Dendritic cell treated with granulocyte-macrophage colony-stimulating factor and Interleukin-4, amounts not matched to agents 40 ng/mL and 50 ng/mL, for 4 days (primary cell): ENCODE results near the gene AURKB.
"Not testable (repeated sequence)": the region's sequence is repeated elsewhere in the genome, so short reads cannot be mapped to it uniquely, and the experiment has no call there.

Experiments used
- H3K27ac Mint-ChIP-seq: one replicate; pipeline ENCODE4 v1.8.0; 2022; ENCODE audit warnings: mild to moderate bottlenecking, mixed read lengths
- H3K27me3 Mint-ChIP-seq: one replicate; pipeline ENCODE4 v1.8.0; 2022; ENCODE audit warnings: mild to moderate bottlenecking, mixed read lengths
- H3K36me3 Mint-ChIP-seq: one replicate; pipeline ENCODE4 v1.8.0; 2022; ENCODE audit warnings: low read depth, mixed read lengths
- H3K4me1 Mint-ChIP-seq: one replicate; pipeline ENCODE4 v1.8.0; 2022; ENCODE audit warnings: low read depth, mixed read lengths
- H3K4me3 Mint-ChIP-seq: one replicate; pipeline ENCODE4 v1.8.0; 2022; ENCODE audit warnings: mild to moderate bottlenecking, moderate library complexity, mixed read lengths
- H3K9me3 Mint-ChIP-seq: one replicate; pipeline ENCODE4 v1.8.0; 2022; ENCODE audit warnings: mixed read lengths
- intact Hi-C: fragments of 100-400 bp; cut with micrococcal nuclease; formaldehyde crosslinking; loops from one replicate; pipeline ENCODE4 v1.15.0; 2022

AURKB gene

GRCh38 chr17:8209907-8210760, at the start of gene AURKB:
Gene AURKB, minus strand, starts transcription at chr17:8210575. Its CDS starts 351 bp downstream, at chr17:8210224.
- peaks cover 28% of the 10 kb centered on the region for H3K4me1 Mint-ChIP-seq
- H3K27me3 Mint-ChIP-seq, result no peaks in the 10 kb centered on the region
- H3K4me3 Mint-ChIP-seq, result peak within 1 kb of the TSS; percentile 94
- intact Hi-C loops, result no loop called here
- peak within 1 kb of the TSS; percentile 98 for H3K27ac Mint-ChIP-seq
- H3K36me3 Mint-ChIP-seq, result peaks cover 16% of the 10 kb centered on the region
- H3K9me3 Mint-ChIP-seq, result no peaks in the 10 kb centered on the region

DNA sequence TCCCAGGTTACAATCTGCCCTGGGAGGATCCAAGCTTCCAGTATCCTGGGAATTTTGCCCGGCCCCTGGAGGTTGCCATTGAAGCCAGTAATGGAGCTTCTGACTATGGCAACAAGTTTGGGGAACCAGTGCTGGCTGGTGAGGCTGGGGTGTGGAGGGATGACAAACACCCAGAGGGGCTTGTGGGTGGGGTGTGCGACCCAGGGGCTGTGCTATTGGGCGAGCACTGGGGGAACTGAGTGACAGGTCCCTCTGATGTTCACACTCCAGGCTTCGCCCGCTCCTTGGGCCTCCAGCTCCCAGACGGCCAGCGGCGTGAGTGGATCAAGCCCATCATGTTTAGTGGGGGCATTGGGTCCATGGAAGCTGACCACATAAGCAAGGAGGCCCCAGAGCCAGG, 47.4 kb upstream of the AURKB start:
- peaks cover 76% of the 10 kb centered on the region for H3K36me3 Mint-ChIP-seq

DNA sequence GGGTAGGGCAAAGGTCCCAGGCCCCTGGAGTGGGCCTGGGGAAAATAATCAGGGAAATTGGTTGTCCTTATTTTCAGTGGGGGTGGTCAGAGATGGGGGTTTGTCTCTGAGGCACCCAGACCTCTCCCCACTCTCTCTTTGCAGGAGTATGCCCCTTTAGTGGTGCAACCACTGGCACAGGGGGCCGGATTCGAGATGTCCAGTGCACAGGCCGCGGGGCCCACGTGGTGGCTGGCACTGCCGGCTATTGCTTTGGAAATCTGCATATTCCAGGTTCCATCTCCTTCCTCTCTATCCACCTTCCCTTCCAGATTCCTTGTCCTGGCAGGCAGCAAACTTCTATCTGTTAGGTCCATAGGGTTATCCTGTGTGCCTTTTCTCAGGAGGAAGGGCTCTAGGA, 46.3 kb upstream of the AURKB start:
- no peak overlapping the region for H3K4me3 Mint-ChIP-seq
- no peak overlapping the region for H3K27ac Mint-ChIP-seq
- H3K36me3 Mint-ChIP-seq, result peaks cover 68% of the 10 kb centered on the region
- H3K4me1 Mint-ChIP-seq, result no peaks in the 10 kb centered on the region
- intact Hi-C loops, result no loop called here
- H3K27me3 Mint-ChIP-seq, result no peaks in the 10 kb centered on the region
- no peaks in the 10 kb centered on the region for H3K9me3 Mint-ChIP-seq

More for the DNA sequence above, 47.4 kb upstream of the AURKB start:
- intact Hi-C loops, result no loop called here
- H3K4me3 Mint-ChIP-seq, result no peak overlapping the region
- no peaks in the 10 kb centered on the region for H3K9me3 Mint-ChIP-seq
- H3K27me3 Mint-ChIP-seq, result no peaks in the 10 kb centered on the region
- no peaks in the 10 kb centered on the region for H3K4me1 Mint-ChIP-seq
- no peak overlapping the region for H3K27ac Mint-ChIP-seq

GRCh38 chr17:8256291-8256690, 45.9 kb upstream of the AURKB start:
- Mint-ChIP-seq H3K27ac (no peak overlapping the region), H3K4me1 (no peaks in the 10 kb centered on the region), H3K4me3 (no peak overlapping the region), H3K36me3 (peaks cover 64% of the 10 kb centered on the region), H3K9me3 (no peaks in the 10 kb centered on the region), H3K27me3 (no peaks in the 10 kb centered on the region)
- intact Hi-C loops, result no loop called here

- H3K4me3 Mint-ChIP-seq, result no peak overlapping the region
- H3K27me3 Mint-ChIP-seq, result no peaks in the 10 kb centered on the region
- no peaks in the 10 kb centered on the region for H3K9me3 Mint-ChIP-seq
- no peak overlapping the region for H3K27ac Mint-ChIP-seq
- peaks cover 57% of the 10 kb centered on the region for H3K36me3 Mint-ChIP-seq
- intact Hi-C loops, result no loop called here
- peaks cover 3% of the 10 kb centered on the region for H3K4me1 Mint-ChIP-seq
Observed at GRCh38 chr17:8255499-8255898, 45.1 kb upstream of the AURKB start.

DNA sequence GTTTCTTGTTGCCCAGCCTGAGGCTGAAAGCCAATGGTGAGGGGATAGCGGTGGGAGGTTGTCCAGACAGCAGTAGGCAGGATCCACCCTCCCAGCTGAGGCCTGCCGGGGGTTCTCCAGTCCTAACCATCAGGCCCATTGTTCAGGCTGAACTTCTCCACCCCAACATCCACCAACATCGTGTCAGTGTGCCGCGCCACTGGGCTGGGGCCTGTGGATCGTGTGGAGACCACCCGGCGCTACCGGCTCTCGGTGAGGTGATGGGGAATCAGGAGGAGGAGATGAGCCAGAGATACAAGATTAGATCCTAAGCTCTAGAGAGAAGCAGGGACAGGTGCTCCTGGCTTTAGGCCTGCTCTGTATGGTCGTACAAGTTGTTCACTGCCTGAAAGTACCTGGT, 44.5 kb upstream of the AURKB start:
- Mint-ChIP-seq H3K27ac (no peak overlapping the region), H3K27me3 (no peaks in the 10 kb centered on the region), H3K4me3 (no peak overlapping the region), H3K4me1 (peaks cover 9% of the 10 kb centered on the region), H3K36me3 (peaks cover 54% of the 10 kb centered on the region), H3K9me3 (no peaks in the 10 kb centered on the region)
- intact Hi-C loops, result no loop called here

- Mint-ChIP-seq H3K9me3 (no peaks in the 10 kb centered on the region), H3K27ac (no peak overlapping the region)
Observed at GRCh38 chr17:8253801-8254200, 43.4 kb upstream of the AURKB start.

DNA sequence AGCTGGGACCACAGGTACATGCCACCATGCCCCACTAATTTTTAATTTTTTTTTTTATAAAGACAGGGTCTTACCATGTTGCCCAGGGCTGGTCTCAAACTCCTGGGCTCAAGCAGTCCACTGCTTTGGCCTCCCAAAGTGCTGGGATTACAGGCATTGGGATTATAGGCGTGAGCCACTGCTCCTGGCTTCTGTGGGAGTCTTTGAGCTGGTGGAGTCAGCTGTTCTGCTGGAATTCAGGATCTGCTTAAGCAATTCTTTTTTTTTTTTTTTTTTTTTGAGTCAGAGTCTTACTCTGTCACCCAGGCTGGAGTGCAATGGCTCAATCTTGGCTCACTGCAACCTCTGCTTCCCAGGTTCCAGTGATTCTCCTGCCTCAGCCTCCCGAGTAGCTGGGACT, 41.0 kb upstream of the AURKB start:
- intact Hi-C loops, H3K27ac Mint-ChIP-seq, H3K4me3 Mint-ChIP-seq, H3K27me3 Mint-ChIP-seq, H3K9me3 Mint-ChIP-seq: not testable (repeated sequence)
- H3K4me1 Mint-ChIP-seq, result peaks cover 17% of the 10 kb centered on the region
- H3K36me3 Mint-ChIP-seq, result peaks cover 39% of the 10 kb centered on the region

More at GRCh38 chr17:8253801-8254200, 43.4 kb upstream of the AURKB start:
- peaks cover 53% of the 10 kb centered on the region for H3K36me3 Mint-ChIP-seq
- intact Hi-C loops, result no loop called here
- no peak overlapping the region for H3K4me3 Mint-ChIP-seq
- no peaks in the 10 kb centered on the region for H3K27me3 Mint-ChIP-seq
- H3K4me1 Mint-ChIP-seq, result peaks cover 15% of the 10 kb centered on the region

DNA sequence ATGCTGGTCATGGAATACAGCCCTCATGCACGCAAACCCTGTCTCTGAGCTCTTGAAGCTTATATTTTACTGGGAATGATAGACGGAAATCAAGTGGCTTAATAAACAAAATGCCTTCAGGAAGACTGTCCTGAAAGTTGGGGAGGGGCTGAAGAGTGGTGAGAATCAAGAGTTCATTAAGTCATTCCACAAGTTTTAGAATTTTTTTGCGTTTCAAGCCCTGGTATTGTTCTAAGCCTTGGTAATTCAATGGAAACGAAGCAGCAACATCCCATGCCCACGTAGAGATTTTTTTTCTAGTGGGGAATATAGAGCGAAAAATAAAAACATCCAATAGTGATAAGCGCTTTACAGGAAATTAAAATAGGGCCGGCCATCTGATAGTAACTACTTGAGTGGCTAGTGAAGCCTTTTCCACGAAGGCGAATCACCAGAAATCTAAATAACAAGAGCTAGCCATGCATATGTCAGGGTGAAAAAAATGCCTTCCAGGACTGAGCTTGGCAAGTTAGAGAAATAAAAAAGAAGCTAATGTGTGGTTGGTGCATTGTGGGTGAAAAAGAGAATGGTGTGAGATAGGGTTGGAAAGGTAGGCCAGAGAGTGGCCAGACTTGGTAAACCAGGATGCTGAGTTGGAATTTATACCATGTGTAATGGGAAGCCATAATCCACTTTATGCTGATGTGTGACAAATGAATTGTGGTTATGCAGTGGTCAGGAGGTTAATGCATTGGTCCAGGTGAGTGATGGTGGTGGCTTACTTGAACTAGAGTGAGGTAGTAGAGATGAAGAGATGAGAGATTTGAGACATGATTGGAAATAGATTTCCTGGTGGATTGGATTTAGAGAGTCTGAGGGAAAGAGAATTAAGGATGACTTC, 39.5 kb upstream of the AURKB start:
- peak overlapping the region; percentile 82 for H3K4me3 Mint-ChIP-seq
- intact Hi-C loops, result loop anchor here (2.0 to 5.0 kb wide), 2 partner anchors 39 to 127 kb away; partner anchors contain the start of genes KRABD2 and RANGRF

DNA sequence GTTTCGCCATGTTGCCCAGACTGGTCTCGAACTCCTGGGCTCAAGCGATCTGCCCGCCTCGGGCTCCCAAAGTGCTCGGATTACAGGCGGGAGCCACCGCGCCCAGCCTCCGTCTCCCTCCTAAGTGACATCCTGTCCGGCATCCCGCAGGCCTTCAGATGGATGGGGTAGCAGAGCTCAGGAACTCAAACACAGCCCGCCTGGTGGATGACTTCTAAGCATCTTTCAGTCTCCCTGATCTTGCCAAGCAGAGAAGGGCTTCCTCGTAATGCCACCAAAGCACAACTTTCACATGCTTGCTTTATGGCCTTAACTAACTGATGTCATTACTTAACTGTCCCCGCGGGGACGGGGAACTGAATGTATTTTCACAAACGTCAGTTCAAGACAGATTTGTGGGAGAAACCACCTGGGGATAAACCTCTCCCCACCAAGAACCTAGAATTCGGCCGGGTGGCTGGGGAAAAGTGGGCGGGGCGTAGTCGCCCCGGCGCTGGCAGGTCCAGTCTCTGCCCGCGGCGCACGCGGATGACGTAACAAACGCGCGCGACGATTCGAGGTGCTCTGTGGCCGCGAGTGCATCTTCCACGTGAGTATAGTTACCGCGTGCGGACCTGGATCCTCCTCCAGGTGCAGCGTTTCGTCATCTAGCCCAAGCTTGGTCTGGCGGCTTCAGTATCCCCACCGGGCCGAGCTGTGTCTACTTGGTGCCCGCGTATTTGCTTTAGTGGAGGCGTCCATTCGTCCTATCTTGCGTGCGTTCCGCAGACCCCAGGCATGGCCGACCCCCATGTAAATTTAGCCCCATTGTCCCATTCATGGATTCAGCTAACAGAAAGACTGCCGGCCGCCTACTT, 38.6 kb upstream of the AURKB start, which contains the start of gene PFAS:
Gene PFAS, plus strand, starts transcription at position 539 of the 857 bp plus-strand sequence. CDS start 4,649 bp downstream, outside the sequence.
- Mint-ChIP-seq H3K4me1 (peaks cover 33% of the 10 kb centered on the region), H3K27ac (peak within 1 kb of the TSS; percentile 99), H3K36me3 (peaks cover 29% of the 10 kb centered on the region), H3K9me3 (no peaks in the 10 kb centered on the region), H3K4me3 (peak within 1 kb of the TSS; percentile 90), H3K27me3 (no peaks in the 10 kb centered on the region)
- intact Hi-C loops, result loop anchor here (2.0 to 5.0 kb wide), 2 partner anchors 40 to 128 kb away; partner anchors contain the start of genes KRABD2 and RANGRF

More for the DNA sequence above, 39.5 kb upstream of the AURKB start:
- H3K4me1 Mint-ChIP-seq, result peaks cover 31% of the 10 kb centered on the region
- H3K36me3 Mint-ChIP-seq, result peaks cover 34% of the 10 kb centered on the region
- no peaks in the 10 kb centered on the region for H3K9me3 Mint-ChIP-seq
- H3K27me3 Mint-ChIP-seq, result no peaks in the 10 kb centered on the region
- H3K27ac Mint-ChIP-seq, result peak overlapping the region; percentile 99

DNA sequence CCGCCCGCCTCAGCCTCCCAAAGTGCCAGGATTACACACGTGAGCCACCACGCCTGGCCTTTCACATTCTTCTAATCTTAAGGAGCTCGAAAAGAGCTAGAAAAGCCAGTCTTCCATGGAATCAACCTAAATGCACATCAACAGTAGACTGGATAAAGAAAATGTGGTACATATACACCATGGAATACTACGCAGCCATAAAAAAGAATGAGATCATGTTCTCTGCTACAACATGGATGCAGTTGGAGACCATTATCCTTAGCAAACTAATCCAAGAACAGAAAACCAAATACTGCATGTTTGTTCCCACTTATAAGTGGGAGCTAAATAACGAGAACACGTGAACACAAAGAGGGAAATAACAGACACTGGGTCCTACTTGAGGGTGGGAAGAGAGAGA, 34.4 kb upstream of the AURKB start:
- no peak overlapping the region for H3K4me3 Mint-ChIP-seq
- peaks cover 22% of the 10 kb centered on the region for H3K4me1 Mint-ChIP-seq
- intact Hi-C loops, result loop anchor here (5.0 kb wide), 1 partner anchor 133 kb away; the partner anchor contains the start of gene KRABD2
- no peak overlapping the region for H3K27ac Mint-ChIP-seq
- H3K27me3 Mint-ChIP-seq, result no peaks in the 10 kb centered on the region
- H3K9me3 Mint-ChIP-seq, result no peaks in the 10 kb centered on the region
- peaks cover 61% of the 10 kb centered on the region for H3K36me3 Mint-ChIP-seq

- peaks cover 17% of the 10 kb centered on the region for H3K4me1 Mint-ChIP-seq
- no peaks in the 10 kb centered on the region for H3K9me3 Mint-ChIP-seq
- peaks cover 71% of the 10 kb centered on the region for H3K36me3 Mint-ChIP-seq
- no peaks in the 10 kb centered on the region for H3K27me3 Mint-ChIP-seq
- intact Hi-C loops, result no loop called here
- no peak overlapping the region for H3K4me3 Mint-ChIP-seq
- no peak overlapping the region for H3K27ac Mint-ChIP-seq
Observed at GRCh38 chr17:8243827-8244226, 33.5 kb upstream of the AURKB start.

GRCh38 chr17:8237886-8238285, 27.5 kb upstream of the AURKB start:
- Mint-ChIP-seq H3K36me3 (peaks cover 95% of the 10 kb centered on the region), H3K4me3 (no peak overlapping the region), H3K9me3 (no peaks in the 10 kb centered on the region), H3K27me3 (no peaks in the 10 kb centered on the region), H3K4me1 (peaks cover 24% of the 10 kb centered on the region), H3K27ac (no peak overlapping the region)
- intact Hi-C loops, result no loop called here
